Keratinocyte (primary cell): ENCODE results near the gene CREB3L1. TPM values are rescaled to one million over a fixed set of nuclear protein-coding genes. Genes with fewer than 3 reads are reported as not detected.

Experiments
- DNase-seq: peaks from one replicate; pipeline ENCODE4 v3.0.0-alpha.2; 2011; ENCODE audit warnings: low read depth, missing footprints, low spot score
- FAIRE-seq: peaks from 2 replicates; lab custom pipeline; 2011; peaks lifted over from hg19 to GRCh38; lab: Jason Lieb, UNC
- H2AFZ ChIP-seq: 2 replicates; pipeline ENCODE4 v1.6.0; 2012; ENCODE audit warnings: low read length, control low read depth, inconsistent platforms; ENCODE audit not compliant: control insufficient read depth
- H3K27ac ChIP-seq: 2 replicates; pipeline ENCODE4 v1.5.1; 2011; ENCODE audit warnings: low read length; ENCODE audit not compliant: control insufficient read depth, insufficient read depth
- H3K27me3 ChIP-seq: 3 replicates; pipeline ENCODE4 v1.6.0; 2011; ENCODE audit warnings: low read length; ENCODE audit not compliant: control insufficient read depth, insufficient read depth; ENCODE audit errors: extremely low read depth
- H3K36me3 ChIP-seq, 2 experiments: 2 replicates in 1 of 2; 3 replicates in 1 of 2; pipeline ENCODE4 v1.5.1; 2011; ENCODE audit warnings: low read length in 2 of 2, mild to moderate bottlenecking in 1 of 2; ENCODE audit not compliant: control insufficient read depth in 2 of 2, insufficient read depth in 2 of 2; ENCODE audit errors: extremely low read depth in 1 of 2
- H3K4me1 ChIP-seq: 3 replicates; pipeline ENCODE4 v1.5.1; 2011; ENCODE audit warnings: low read length; ENCODE audit not compliant: control insufficient read depth, insufficient read depth; ENCODE audit errors: extremely low read depth
- H3K4me2 ChIP-seq: 3 replicates; pipeline ENCODE4 v1.6.0; 2011; ENCODE audit warnings: low read depth, low read length; ENCODE audit not compliant: control insufficient read depth, insufficient read depth; ENCODE audit errors: extremely low read depth
- H3K4me3 ChIP-seq, 3 experiments: fragments of 200-600 bp in 1 of 3; sonication (generic) in 1 of 3; 2 replicates in 2 of 3; 3 replicates in 1 of 3; pipeline ENCODE4 v1.5.1; 2011 to 2016; ENCODE audit warnings: low read length in 3 of 3, mild to moderate bottlenecking in 3 of 3, control low read depth in 2 of 3, inconsistent platforms in 1 of 3, low read depth in 1 of 3, mixed read lengths in 1 of 3, mixed run types in 1 of 3, moderate library complexity in 1 of 3; ENCODE audit not compliant: control insufficient read depth in 2 of 3, insufficient read depth in 2 of 3; ENCODE audit errors: extremely low read depth in 1 of 3
- H3K79me2 ChIP-seq: 2 replicates; pipeline ENCODE4 v1.6.0; 2012; ENCODE audit warnings: low read length; ENCODE audit not compliant: control insufficient read depth, insufficient read depth
- H3K9ac ChIP-seq: 3 replicates; pipeline ENCODE4 v1.6.0; 2011; ENCODE audit warnings: low read length; ENCODE audit not compliant: control insufficient read depth, insufficient read depth; ENCODE audit errors: extremely low read depth
- H3K9me1 ChIP-seq: 3 replicates; pipeline ENCODE4 v1.6.0; 2011; ENCODE audit warnings: low read length; ENCODE audit not compliant: control insufficient read depth, insufficient read depth; ENCODE audit errors: extremely low read depth
- H3K9me3 ChIP-seq: 2 replicates; pipeline ENCODE4 v1.5.1; 2012; ENCODE audit warnings: low read depth, low read length; ENCODE audit not compliant: control insufficient read depth
- H4K20me1 ChIP-seq: 3 replicates; pipeline ENCODE4 v1.6.0; 2011; ENCODE audit warnings: low read length; ENCODE audit not compliant: control insufficient read depth, insufficient read depth; ENCODE audit errors: extremely low read depth
- EZH2 ChIP-seq: IDR thresholded peaks from one replicate; pipeline ENCODE4 v1.6.1; 2012; ENCODE audit warnings: inconsistent platforms, mild to moderate bottlenecking, low read length, moderate library complexity
- dilution Hi-C: fragments of 300-500 bp; cut with MboI; formaldehyde crosslinking; loops from one replicate; pipeline ENCODE4 v1.7.0; 2020; ENCODE audit warnings: low sequenced_read_pairs; ENCODE audit not compliant: extremely low pct_ligation_motif_present
- polyA plus RNA-seq, 5 experiments: library from polyadenylated mRNA; depleted of rRNA in 3 of 5; stranded (reverse) in 3 of 5; stranded (forward) in 1 of 5; unstranded in 1 of 5; fragments of >200 nt; gene quantifications; 1 replicate in 1 of 5; 2 replicates in 3 of 5; 3 replicates in 1 of 5; pipeline versions ENCODE4 v1.2.1 to v1.2.3, GENCODE V29; 2011 to 2012; ENCODE audit warnings: missing spikeins in 2 of 5, low read depth in 1 of 5, low replicate concordance in 1 of 5
- TF ChIP-seq, protein P1 (sequence below), 3 experiments: IDR thresholded peaks in 1 of 3; conservative IDR thresholded peaks in 1 of 3; optimal IDR thresholded peaks in 1 of 3; 2 replicates in 2 of 3; 3 replicates in 1 of 3; pipeline versions ENCODE3 to v1.5.1; 2011; ENCODE audit warnings: low read length in 3 of 3, mild to moderate bottlenecking in 3 of 3, moderate library complexity in 2 of 3, control low read depth in 1 of 3, inconsistent platforms in 1 of 3; ENCODE audit not compliant: insufficient read depth in 2 of 3; ENCODE audit errors: extremely low read depth in 1 of 3

CREB3L1 gene
- polyA plus RNA-seq, 1 donor (not counting 4 experiments of a cell fraction or from before 2014, with no cell fraction given), result not detected

DNA sequence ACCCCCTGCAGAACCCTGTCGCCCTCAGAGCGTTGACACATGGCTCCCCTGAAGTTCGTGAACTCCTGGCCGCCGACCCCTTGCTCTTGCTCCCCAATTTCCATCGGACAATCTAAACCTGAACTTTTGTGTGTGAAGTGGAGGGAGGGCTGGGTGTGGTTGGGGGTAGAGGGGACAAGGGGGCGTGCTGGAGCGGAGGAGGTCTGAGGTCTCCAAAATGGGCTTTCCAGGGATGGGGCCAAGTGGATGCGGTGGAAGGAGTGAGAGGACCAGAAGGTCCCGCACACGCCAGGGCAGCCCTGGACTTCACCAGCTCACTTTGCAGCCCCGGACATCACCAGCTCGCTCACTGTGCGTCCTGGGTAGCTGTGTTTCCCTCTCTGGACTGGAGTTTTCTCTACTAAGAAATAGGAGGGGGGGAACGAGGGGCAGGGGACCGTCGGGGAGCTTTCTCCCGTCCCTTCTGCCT is 18.6 kb downstream of the CREB3L1 start:
- no peak overlapping the region for H3K9ac ChIP-seq

DNA sequence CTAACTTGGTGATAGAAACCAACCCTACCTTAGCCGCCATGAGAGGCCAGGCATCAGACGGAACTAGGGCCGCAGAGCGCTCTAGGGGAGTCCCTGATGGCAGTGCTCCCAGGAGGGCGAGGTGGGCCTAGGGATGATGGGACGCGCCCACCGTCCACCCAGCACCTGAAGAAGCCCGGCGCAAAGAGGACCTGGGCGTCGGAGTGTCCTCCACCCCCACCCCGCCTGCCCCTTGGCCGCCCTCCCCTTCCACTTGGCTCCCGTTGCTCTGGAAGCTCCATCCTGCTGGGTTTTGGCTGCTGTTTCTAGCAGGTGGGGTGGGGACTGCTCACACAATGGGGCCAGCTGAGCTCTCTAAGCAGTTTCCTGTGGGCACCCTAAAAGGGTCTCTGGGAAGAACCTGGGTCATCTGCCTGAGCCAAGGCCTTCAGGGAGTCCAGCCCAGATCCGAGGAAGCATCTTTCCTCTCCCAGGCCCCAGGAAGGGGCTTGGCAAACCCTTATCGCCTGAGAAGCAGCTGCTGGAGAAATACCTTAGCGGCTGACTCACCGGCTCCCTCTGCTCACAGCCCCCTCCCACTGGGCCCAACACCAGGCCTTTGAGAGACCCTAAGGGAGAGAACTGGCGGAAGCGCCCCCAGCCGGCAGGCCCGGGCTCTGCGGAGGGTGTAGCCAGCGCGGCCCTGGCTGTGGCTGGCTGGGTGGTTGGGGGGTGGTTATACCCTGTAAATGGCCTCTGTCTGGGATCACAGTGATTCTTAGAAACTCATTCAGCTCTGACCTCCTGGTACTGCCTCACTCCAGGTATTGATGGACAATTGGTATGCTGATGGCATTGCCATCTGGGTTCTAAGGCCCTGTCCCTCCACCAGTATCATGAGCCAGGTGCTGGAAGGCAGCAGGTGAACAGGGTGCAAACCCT is 19.3 kb downstream of the CREB3L1 start:
- Histone ChIP-seq H3K4me3 (no peak overlapping the region), H3K9me1 (no peaks in the 10 kb centered on the region), H3K9me3 (no peaks in the 10 kb centered on the region), H3K27ac (no peak overlapping the region), H3K27me3 (peaks cover 3% of the 10 kb centered on the region), H3K4me1 (peaks cover 19% of the 10 kb centered on the region), H2AFZ (no peak overlapping the region), H4K20me1 (no peaks in the 10 kb centered on the region), H3K9ac (no peak overlapping the region), H3K79me2 (no peaks in the 10 kb centered on the region), H3K4me2 (no peak overlapping the region), H3K36me3 (no peaks in the 10 kb centered on the region)
- FAIRE-seq (no peak), DNase-seq (no peak)
- dilution Hi-C loops, result no loop called here
- TF ChIP-seq EZH2, result no peak
- TF ChIP-seq, protein P1, sequence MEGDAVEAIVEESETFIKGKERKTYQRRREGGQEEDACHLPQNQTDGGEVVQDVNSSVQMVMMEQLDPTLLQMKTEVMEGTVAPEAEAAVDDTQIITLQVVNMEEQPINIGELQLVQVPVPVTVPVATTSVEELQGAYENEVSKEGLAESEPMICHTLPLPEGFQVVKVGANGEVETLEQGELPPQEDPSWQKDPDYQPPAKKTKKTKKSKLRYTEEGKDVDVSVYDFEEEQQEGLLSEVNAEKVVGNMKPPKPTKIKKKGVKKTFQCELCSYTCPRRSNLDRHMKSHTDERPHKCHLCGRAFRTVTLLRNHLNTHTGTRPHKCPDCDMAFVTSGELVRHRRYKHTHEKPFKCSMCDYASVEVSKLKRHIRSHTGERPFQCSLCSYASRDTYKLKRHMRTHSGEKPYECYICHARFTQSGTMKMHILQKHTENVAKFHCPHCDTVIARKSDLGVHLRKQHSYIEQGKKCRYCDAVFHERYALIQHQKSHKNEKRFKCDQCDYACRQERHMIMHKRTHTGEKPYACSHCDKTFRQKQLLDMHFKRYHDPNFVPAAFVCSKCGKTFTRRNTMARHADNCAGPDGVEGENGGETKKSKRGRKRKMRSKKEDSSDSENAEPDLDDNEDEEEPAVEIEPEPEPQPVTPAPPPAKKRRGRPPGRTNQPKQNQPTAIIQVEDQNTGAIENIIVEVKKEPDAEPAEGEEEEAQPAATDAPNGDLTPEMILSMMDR (optimal IDR thresholded peaks at IDR 0.05 in 1 of 3, IDR thresholded peaks at IDR 0.05 in 1 of 3, conservative IDR thresholded peaks at IDR 0.05 in 1 of 3; ENCODE audit: extremely low read depth in 1 of 3, insufficient read depth in 2 of 3, low read length in 3 of 3), result peak; percentile 46 to 68 (median 49)

More for the DNA sequence above, 18.6 kb downstream of the CREB3L1 start:
- Histone ChIP-seq H4K20me1 (no peaks in the 10 kb centered on the region), H3K4me3 (peak overlapping the region; percentile 31 to 74 (median 40)), H3K36me3 (no peaks in the 10 kb centered on the region), H3K27ac (no peak overlapping the region), H3K4me1 (peaks cover 19% of the 10 kb centered on the region), H3K9me1 (no peaks in the 10 kb centered on the region), H3K9me3 (no peaks in the 10 kb centered on the region), H3K4me2 (peak overlapping the region; percentile 82), H3K79me2 (no peaks in the 10 kb centered on the region), H2AFZ (peak overlapping the region; percentile 92), H3K27me3 (peaks cover 3% of the 10 kb centered on the region)
- DNase-seq (no peak), FAIRE-seq (no peak)
- TF ChIP-seq, protein P1 (optimal IDR thresholded peaks at IDR 0.05 in 1 of 3, IDR thresholded peaks at IDR 0.05 in 1 of 3, conservative IDR thresholded peaks at IDR 0.05 in 1 of 3; ENCODE audit: extremely low read depth in 1 of 3, insufficient read depth in 2 of 3, low read length in 3 of 3), result no peak
- TF ChIP-seq EZH2, result no peak
- dilution Hi-C loops, result no loop called here
